BJ (cell line): ENCODE measurements around the gene NOP53. TPM values are rescaled to one million over a fixed set of nuclear protein-coding genes. Genes with fewer than 3 reads are reported as not detected.
A peak's percentile ranks its signal among the peaks of the same experiment; 100 is the strongest.

Experiments used
- CTCF ChIA-PET: fragments of 350-600 bp; formaldehyde crosslinking; extraction: SDS; loops from one replicate; lab custom pipeline; 2021; ENCODE audit warnings: antibody characterized with exemption, inconsistent platforms; lab: Yijun Ruan, JAX
- POLR2A ChIA-PET: fragments of 300-600 bp; sonication (Branson Sonifier 250); formaldehyde crosslinking; extraction: SDS; loops from one replicate; lab custom pipeline; 2021; ENCODE audit warnings: antibody characterized with exemption; lab: Charles Lee
- DNase-seq: peaks from one replicate; pipeline ENCODE4 v3.0.0-alpha.2; 2011; ENCODE audit warnings: low read depth
- H3K27me3 ChIP-seq: 2 replicates; pipeline ENCODE4 v1.6.0; 2011; ENCODE audit warnings: low read length; ENCODE audit not compliant: control insufficient read depth, insufficient read depth
- H3K36me3 ChIP-seq: 2 replicates; pipeline ENCODE4 v1.5.1; 2011; ENCODE audit warnings: low read length; ENCODE audit not compliant: control insufficient read depth, insufficient read depth
- H3K4me3 ChIP-seq: 2 replicates; pipeline ENCODE4 v1.5.1; 2011; ENCODE audit warnings: low read depth, mild to moderate bottlenecking, control low read depth, low read length
- polyA minus RNA-seq: library from RNA; depleted of rRNA, polyadenylated mRNA; stranded (reverse); fragments of >200 nt; gene quantifications from 2 replicates; pipeline ENCODE4 v1.2.3, GENCODE V29; 2011; rRNA and poly(A)+ RNA removed
- polyA plus RNA-seq: library from polyadenylated mRNA; depleted of rRNA; stranded (reverse); fragments of >200 nt; gene quantifications from 2 replicates; pipeline ENCODE4 v1.2.3, GENCODE V29; 2011; rRNA removed
- TF ChIP-seq, protein P1 (sequence below): IDR thresholded peaks from 2 replicates; pipeline ENCODE4 v1.5.1; 2011; ENCODE audit warnings: low read depth, mild to moderate bottlenecking, control low read depth, inconsistent platforms, low read length, moderate library complexity; ENCODE audit not compliant: insufficient read depth

Gene NOP53
- polyA plus RNA-seq, result 119 and 135 TPM in 2 replicates
- polyA minus RNA-seq, result 33.8 and 63.6 TPM in 2 replicates

DNA sequence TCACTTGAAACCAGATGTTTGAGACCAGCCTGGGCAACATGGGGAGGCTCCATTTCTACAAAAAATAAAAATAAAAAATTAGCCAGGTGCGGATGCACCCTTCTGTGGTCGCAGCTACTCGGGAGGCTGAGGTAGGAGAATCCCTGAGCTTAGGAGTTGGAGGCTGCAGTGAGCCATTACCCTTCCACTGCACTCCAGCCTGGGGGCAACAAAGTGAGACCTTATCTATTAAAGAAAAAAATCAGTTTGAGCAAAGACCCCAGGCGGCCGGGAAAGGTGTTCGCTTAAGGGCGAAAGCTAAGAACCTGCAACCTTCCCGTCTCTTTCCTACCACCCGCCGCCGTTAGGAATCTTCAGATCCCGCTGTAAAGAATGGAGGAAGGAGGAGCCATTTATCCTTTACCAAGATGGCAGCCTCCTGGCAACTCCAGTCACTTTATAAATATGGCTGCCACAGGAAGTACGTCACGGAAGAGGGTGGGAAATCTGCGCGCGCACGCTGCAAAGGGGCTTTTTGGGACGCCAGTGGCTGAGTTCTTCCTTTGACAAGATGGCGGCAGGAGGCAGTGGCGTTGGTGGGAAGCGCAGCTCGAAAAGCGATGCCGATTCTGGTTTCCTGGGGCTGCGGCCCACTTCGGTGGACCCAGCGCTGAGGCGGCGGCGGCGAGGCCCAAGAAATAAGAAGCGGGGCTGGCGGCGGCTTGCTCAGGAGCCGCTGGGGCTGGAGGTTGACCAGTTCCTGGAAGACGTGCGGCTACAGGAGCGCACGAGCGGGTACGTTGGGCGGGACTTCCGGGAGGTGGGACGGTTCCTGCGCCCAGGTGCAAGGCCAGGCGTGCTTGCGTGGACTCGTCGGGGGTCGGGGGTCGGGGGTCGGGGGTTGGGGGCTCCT, at the start of gene NOP53:
NOP53 (plus strand) TSS at position 537 of the 892 bp plus-strand sequence; CDS start at position 551, 14 bp downstream.
- CTCF ChIA-PET, result interaction anchor here (1.3 to 7.2 kb wide), 7 partner anchors 26 to 396 kb away, joined by 3 to 160 read pairs (median 4); partner anchors contain the start of genes DHX34 and EHD2
- TF ChIP-seq, protein P1, sequence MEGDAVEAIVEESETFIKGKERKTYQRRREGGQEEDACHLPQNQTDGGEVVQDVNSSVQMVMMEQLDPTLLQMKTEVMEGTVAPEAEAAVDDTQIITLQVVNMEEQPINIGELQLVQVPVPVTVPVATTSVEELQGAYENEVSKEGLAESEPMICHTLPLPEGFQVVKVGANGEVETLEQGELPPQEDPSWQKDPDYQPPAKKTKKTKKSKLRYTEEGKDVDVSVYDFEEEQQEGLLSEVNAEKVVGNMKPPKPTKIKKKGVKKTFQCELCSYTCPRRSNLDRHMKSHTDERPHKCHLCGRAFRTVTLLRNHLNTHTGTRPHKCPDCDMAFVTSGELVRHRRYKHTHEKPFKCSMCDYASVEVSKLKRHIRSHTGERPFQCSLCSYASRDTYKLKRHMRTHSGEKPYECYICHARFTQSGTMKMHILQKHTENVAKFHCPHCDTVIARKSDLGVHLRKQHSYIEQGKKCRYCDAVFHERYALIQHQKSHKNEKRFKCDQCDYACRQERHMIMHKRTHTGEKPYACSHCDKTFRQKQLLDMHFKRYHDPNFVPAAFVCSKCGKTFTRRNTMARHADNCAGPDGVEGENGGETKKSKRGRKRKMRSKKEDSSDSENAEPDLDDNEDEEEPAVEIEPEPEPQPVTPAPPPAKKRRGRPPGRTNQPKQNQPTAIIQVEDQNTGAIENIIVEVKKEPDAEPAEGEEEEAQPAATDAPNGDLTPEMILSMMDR, result no peak
- peak within 1 kb of the TSS; percentile 83 for H3K4me3 ChIP-seq
- H3K27me3 ChIP-seq, result no peaks in the 10 kb centered on the region
- POLR2A ChIA-PET, result interaction anchor here (0.6 to 1.0 kb wide), 2 partner anchors 22 to 32 kb away, joined by 3 to 5 read pairs; no protein-coding TSS in a partner anchor
- peaks cover 18% of the 10 kb centered on the region for H3K36me3 ChIP-seq
- peak; percentile 85 for DNase-seq

DNA sequence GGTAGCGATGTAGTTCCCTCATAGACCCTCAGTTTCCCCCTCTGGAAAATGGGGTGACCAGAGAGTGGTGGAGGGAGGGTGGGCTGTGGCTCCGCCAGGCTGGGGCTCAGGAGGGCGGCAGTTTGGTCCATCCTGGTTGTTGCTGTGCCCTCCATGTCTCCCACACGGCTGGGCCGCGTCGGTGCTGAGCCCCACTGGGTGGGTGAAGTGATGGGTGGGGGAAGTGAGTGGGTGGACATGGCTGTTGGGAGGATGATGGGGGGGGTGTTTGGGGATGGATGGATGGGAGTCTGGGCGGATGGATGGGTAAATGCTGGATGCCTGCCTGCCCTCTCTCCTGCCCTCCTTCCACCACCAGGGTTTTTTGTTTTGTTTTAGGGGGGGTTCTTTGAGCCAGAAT, 48.7 kb upstream of the NOP53 start:
- H3K36me3 ChIP-seq, result peaks cover 26% of the 10 kb centered on the region
- TF ChIP-seq, protein P1, result no peak
- no peaks in the 10 kb centered on the region for H3K27me3 ChIP-seq
- ChIA-PET CTCF (interaction anchor here (2.4 to 19.3 kb wide), 2 partner anchors 86 to 264 kb away, joined by 11 to 428 read pairs; no protein-coding TSS in a partner anchor), POLR2A (no interaction called here)
- no peak overlapping the region for H3K4me3 ChIP-seq
- no peak for DNase-seq

DNA sequence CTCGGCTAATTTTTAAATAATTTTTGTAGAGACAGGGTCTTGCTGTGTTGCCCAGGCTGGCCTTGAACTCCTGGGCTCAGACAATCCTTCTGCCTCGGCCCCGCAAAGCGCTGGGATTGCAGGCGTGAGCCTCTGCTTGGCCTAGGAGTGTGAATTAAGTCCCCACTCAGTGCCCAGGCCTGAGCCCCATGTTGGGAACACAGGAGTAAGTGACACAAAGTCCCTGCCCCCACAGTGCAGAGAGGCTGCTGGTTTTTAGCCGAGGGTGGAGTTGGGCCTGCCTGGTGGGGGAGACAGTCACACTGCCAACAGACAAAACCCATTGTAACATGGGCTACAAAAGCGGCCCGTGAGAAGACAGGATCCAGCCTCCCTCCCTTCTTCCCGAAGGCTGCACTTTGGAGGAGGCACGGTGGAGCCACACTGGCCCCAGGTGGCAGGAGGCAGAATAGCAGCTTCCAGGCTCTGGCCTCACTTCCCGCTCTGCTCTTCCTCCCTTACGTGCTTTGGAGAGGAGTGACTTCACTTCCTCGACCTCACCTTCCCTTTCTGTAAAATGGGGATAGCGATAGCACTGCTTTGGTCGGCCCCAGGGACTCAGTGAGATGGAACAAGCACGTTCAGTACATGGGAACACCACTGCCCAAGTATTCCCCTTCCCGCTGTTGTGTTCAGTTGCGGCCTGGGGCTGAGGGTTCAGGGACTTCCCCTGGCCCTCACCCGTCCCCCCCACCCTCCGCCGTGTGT, 47.3 kb upstream of the NOP53 start:
- ChIA-PET CTCF (interaction anchor here (0.6 to 19.3 kb wide), 23 partner anchors 10 to 266 kb away, joined by 3 to 428 read pairs (median 4); partner anchors contain the start of gene NAPA), POLR2A (no interaction called here)
- H3K4me3 ChIP-seq, result no peak overlapping the region
- TF ChIP-seq, protein P1, result peak; percentile 100
- peaks cover 28% of the 10 kb centered on the region for H3K36me3 ChIP-seq
- no peak for DNase-seq
- H3K27me3 ChIP-seq, result no peaks in the 10 kb centered on the region

DNA sequence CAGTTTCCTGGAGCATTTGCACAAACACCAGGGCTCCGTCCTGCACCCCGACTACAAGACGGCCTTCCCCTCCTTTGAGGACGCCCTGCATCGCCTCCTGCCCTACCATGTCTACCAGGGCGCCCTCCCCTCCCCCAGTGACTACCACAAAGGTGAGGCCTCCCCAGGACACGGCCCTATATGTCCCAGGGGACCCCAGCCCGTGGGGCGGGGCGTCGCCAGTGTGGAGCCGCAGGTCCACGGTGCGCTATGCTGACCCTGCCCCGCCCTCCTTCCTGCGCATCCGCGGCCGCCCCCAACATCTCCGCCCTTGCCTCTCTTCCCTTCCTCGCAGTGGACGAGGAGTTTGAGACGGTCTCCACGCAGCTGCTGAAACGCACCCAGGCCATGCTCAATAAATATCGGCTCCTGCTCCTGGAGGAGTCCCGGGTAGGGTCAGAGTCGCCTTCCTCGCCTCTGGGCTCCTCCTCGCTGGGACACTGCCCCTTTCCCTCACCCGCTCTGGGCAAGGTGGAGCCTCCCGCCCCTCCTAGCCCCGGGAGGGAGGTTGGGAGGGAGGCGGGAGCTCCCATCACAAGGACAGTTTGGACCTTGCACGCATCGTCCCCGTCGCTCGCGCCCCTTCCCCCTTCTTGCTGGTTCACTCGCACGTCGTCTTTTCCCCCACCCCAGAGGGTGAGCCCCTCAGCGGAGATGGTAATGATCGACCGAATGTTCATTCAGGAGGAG, 46.6 kb upstream of the NOP53 start:
- TF ChIP-seq, protein P1, result no peak
- Histone ChIP-seq H3K4me3 (no peak overlapping the region), H3K36me3 (peaks cover 26% of the 10 kb centered on the region), H3K27me3 (no peaks in the 10 kb centered on the region)
- DNase-seq, result no peak
- ChIA-PET CTCF (interaction anchor here (0.5 to 19.3 kb wide), 33 partner anchors 8 to 350 kb away, joined by 3 to 428 read pairs (median 4); partner anchors contain the start of genes DHX34, EHD2 and NAPA), POLR2A (no interaction called here)
